GM19099 (cell line): ENCODE data around the gene RPGRIP1.
A peak's percentile ranks its signal among the peaks of the same experiment; 100 is the strongest.

ENCODE experiments used
- POLR2A ChIP-seq: IDR thresholded peaks from 3 replicates; pipeline ENCODE4 v1.6.1; 2011; ENCODE audit warnings: low read depth; ENCODE audit not compliant: insufficient read length; ENCODE audit errors: extremely low read depth

Gene RPGRIP1

GRCh38 chr14:21269252-21270046, 10.4 kb upstream of the RPGRIP1 start, which contains the start of gene HNRNPC:
Gene HNRNPC, minus strand, starts transcription at chr14:21269442. Its CDS starts 35,249 bp downstream, at chr14:21234193.
- peak; percentile 96 for TF ChIP-seq POLR2A

GRCh38 chr14:21275261-21275858, 4.5 kb upstream of the RPGRIP1 start:
- TF ChIP-seq POLR2A = no peak

- TF ChIP-seq POLR2A = no peak
Observed at GRCh38 chr14:21278632-21279031, 1.3 kb upstream of the RPGRIP1 start.

- TF ChIP-seq POLR2A = no peak
Observed at GRCh38 chr14:21287168-21287567, 7.3 kb downstream of the RPGRIP1 start.

- no peak for TF ChIP-seq POLR2A
Observed at GRCh38 chr14:21298358-21298757, 18.5 kb downstream of the RPGRIP1 start.

- TF ChIP-seq POLR2A = no peak
Observed at GRCh38 chr14:21299562-21300130, 19.8 kb downstream of the RPGRIP1 start.

GRCh38 chr14:21300892-21301291, 21.0 kb downstream of the RPGRIP1 start:
- TF ChIP-seq POLR2A = no peak

GRCh38 chr14:21302013-21302835, 22.3 kb downstream of the RPGRIP1 start:
- TF ChIP-seq POLR2A = no peak

- no peak for TF ChIP-seq POLR2A
Observed at GRCh38 chr14:21307637-21308036, 27.8 kb downstream of the RPGRIP1 start.

GRCh38 chr14:21308132-21308478, 28.2 kb downstream of the RPGRIP1 start:
- no peak for TF ChIP-seq POLR2A

GRCh38 chr14:21308479-21309237, 28.8 kb downstream of the RPGRIP1 start:
- peak; percentile 62 for TF ChIP-seq POLR2A

- TF ChIP-seq POLR2A = no peak
Observed at GRCh38 chr14:21309238-21309636, 29.4 kb downstream of the RPGRIP1 start.

- TF ChIP-seq POLR2A = no peak
Observed at GRCh38 chr14:21309956-21310355, 30.1 kb downstream of the RPGRIP1 start.

GRCh38 chr14:21311614-21312013, 31.7 kb downstream of the RPGRIP1 start:
- no peak for TF ChIP-seq POLR2A
